Measurements from ENCODE around the gene LEKR1.
A peak's percentile ranks its signal among the peaks of the same experiment; 100 is the strongest.

LEKR1 gene

DNA sequence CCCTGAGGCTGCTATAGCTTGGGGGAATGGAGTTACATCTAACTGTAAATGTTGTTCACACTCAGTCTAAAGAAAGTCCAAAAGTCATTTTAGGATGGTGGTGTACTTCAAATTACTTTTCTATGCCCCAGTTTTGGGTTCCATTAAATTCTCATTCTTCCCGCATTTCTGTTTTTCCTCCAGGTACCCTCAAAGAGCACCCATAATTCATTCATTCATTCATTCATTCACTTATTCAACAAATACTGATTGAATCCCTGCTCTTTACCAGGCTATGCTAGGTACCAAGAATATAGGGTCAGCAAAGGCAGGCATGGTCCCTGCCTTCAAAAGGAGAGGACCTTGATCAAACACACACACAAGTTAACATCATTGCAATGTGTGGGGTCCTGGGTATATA is 257.7 kb downstream of the LEKR1 start:
- no peak for DNase-seq (ENCODE audit: low read depth)

DNA sequence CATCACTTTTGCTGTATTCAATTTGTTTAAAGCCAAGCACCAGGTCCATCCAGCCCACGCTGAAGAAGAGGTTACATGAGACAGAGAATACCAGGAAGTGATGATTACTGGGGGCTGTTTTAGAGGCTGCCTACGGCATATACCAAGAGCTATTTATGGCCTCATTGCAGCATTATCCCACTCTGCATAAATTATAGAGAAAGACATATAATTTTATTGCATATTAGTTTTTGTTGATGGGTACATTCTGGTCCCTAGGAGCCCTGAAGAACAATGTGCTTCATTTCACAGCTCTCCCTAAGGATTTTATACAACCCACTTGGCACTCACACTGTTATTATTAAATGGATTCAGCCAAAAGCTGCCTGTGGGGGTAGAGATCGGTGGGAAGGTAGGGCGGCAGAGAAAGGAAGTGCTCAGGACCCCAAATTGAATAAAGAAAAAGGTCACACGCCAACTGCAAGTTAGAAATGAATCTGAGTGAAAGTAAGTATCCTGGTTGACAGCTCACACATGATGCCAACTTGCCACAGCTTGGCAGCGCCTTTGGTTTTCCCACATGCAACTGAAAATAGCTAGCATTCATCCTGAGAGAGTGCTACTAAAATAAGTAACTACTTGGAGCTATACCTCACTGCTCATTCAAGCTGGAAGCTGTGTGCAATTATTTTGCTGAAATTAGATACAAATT is 260.1 kb downstream of the LEKR1 start:
- DNase-seq (ENCODE audit: low read depth) = no peak

DNA sequence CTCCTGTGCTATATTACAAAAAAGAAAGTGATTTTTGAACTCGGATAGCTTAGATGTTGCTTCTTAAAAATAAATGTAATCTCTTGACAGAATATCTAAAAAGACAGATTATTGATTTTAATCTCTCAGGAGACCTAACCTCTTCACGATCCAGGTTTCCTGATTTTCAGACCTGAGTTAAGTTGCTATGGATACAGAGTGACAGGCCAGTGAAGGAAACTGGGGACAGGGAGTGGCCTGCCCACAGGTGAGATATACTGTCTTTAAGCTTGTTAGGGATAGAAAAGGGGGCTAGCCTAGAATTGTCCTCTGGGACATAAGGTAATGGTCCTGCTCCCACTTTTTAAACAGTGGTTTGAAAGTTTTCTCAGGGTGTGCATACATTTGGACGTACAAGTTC is 260.6 kb downstream of the LEKR1 start:
- DNase-seq (ENCODE audit: low read depth) = no peak

DNA sequence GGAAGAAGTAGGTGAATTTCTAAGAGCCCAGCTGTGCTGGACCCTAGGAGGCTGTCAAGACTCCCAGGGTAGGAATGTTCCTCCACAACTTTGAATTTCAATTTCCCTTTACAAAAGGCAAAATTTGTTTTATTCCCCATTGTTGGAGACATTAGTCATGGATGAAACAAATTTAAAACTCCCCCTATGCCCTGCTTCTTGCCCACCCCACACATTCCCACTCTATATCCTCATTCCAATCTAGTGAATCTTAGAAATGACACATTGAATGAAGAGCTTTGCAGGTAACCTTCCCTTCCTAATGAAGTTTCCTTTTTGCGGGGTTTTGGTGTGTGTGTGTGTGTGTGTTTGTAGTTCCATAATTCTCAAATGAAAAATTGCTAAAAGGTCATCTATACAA is 261.2 kb downstream of the LEKR1 start:
- no peak for DNase-seq (ENCODE audit: low read depth)

- no peak for DNase-seq (ENCODE audit: low read depth)
Measured at GRCh38 chr3:157087780-157088600, 261.8 kb downstream of the LEKR1 start.

GRCh38 chr3:157088601-157089454 is 262.7 kb downstream of the LEKR1 start:
- peak; percentile 94 for DNase-seq (ENCODE audit: low read depth)

DNA sequence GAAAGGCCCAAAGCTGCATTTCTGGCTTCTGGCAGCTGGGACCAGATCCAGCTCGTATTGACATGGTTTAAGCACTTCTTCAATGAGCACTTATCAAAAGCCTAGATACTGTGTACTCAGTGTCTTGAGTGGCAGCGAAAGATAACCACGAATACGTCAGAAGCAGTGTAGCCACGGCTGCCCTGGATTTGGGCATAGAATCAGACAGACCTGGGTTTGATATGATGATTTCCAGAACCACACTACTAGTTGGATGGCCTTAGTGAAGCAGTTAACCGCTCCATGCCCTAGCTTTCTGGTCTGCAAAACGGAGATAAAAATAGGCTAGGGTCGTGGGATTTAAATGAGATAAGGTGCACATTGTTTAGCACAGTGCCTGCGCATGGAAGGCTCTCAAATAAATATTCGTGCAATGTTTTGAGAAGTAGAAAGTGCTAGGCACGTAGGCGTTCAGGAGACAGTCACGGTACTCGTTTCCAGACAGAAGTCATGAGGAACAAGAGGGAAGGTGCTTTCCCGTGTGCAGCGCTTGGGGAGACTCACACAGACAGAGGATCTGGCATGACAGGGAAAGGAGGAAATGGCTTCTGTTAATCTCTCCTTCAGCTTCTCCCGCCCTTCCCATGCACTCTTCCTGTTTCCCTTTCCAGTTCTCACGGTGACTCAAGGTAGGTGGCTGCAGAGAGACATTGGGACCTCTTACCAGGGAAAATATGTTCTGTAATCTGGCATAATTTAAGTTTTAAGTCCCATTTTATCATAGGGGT is 263.5 kb downstream of the LEKR1 start:
- no peak for DNase-seq (ENCODE audit: low read depth)

GRCh38 chr3:157091083-157091833 is 265.1 kb downstream of the LEKR1 start:
- DNase-seq (ENCODE audit: low read depth) = no peak

DNA sequence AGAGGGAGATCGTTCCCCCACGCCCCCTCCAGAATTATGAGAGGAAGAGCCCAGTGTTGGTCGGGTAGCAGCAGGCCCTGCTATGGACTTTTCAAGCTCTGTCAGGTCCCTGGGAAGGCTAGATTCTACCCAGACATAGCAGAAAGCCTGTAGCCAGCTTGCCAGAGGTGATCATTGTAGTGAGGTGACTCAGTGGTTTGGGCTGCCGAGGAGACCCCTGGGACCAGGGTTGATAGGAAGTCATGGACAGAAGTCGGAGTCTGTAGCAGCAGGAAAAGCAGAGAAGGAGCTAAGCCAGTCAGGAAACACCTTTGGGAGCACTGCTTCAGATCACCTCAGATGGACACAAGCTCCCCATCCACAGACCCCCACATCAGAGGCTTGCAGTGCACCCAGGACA is 266.1 kb downstream of the LEKR1 start:
- DNase-seq (ENCODE audit: low read depth) = no peak

- DNase-seq (ENCODE audit: low read depth) = no peak
Measured at GRCh38 chr3:157093096-157093495, 266.9 kb downstream of the LEKR1 start.

DNA sequence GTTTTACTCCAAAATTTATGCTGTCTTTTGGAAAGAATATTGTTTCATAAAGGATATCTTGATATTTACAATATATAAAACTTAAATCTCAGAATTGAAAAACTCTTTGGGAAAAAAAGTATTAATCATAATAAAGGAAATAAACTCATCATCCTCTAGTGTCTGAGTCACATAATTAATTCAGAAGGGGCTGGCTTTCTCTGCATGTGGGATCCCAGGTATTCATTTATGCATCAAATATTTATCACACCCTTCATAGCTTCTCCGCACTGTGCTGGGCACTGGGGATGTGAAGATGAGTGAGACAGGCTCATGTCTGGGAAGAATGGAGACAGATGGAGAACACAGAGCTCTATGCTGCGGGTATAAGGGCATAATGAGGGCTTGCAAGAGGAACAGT is 268.1 kb downstream of the LEKR1 start:
- no peak for DNase-seq (ENCODE audit: low read depth)

DNA sequence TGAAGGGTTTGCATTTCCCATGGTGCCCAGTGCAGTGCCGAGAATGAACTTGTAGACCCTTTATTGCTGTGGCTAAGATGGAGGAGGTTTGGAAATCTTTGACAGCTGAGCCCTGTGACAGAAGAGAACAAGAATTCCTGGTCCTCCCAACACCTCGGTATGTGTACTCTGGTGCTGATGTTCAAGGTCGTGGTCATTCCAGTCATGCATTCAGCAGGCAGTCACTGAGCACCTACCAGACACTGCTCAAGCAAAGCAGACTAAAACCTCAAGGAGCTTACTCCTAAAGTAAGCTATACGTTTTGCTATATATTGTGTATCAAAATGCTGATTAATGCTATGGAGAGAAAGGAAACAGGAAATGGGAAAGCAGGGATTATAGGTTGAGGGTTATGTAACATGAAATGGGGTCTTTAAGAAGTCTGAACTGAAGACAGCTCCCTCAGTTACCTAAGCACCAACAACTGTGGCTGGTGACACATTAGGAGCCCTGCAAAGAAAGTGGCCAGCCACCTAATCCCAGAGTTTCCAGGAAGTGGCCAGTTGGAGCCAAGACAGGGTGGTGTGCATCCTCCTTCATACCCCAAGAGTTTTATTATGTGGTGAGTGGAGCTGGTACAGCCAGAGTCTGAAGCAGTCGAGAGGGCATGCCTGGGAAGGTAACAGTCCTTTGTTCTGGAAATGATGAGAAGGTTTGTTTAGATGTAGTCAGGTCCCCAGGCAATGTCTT is 268.8 kb downstream of the LEKR1 start:
- no peak for DNase-seq (ENCODE audit: low read depth)
